ENCODE results near the gene IFI27.
"Not testable (repeated sequence)": the region's sequence is repeated elsewhere in the genome, so short reads cannot be mapped to it uniquely, and the experiment has no call there.

IFI27 gene

GRCh38 chr14:94110552-94111181 lies at the start of gene IFI27:
IFI27 (plus strand) TSS chr14:94110736.
- ATAC-seq, result no peak

- ATAC-seq, result no peak
Observed at GRCh38 chr14:94062344-94062940, 48.1 kb upstream of the IFI27 start.

- no peak for ATAC-seq
Observed at GRCh38 chr14:94066089-94066676, 44.4 kb upstream of the IFI27 start.

GRCh38 chr14:94072076-94072475 lies 38.5 kb upstream of the IFI27 start:
- not testable (repeated sequence) for ATAC-seq

- no peak for ATAC-seq
Observed at GRCh38 chr14:94074534-94074933, 36.0 kb upstream of the IFI27 start.

- ATAC-seq, result no peak
Observed at GRCh38 chr14:94075008-94075407, 35.5 kb upstream of the IFI27 start.

GRCh38 chr14:94077111-94077821 lies 33.3 kb upstream of the IFI27 start:
- no peak for ATAC-seq

- ATAC-seq, result no peak
Observed at GRCh38 chr14:94077823-94078222, 32.7 kb upstream of the IFI27 start.

- ATAC-seq, result no peak
Observed at GRCh38 chr14:94079891-94080620, 30.5 kb upstream of the IFI27 start.

- ATAC-seq, result peak; percentile 98 to 99
Observed at GRCh38 chr14:94080621-94081385, 29.7 kb upstream of the IFI27 start, which contains the start of the genes DDX24 and IFI27L1. DDX24 (minus strand) TSS chr14:94081202; CDS start chr14:94079742, 1,460 bp downstream. IFI27L1 (plus strand) TSS chr14:94081310; CDS start chr14:94096938, 15,628 bp downstream.

GRCh38 chr14:94081386-94081820 lies 29.1 kb upstream of the IFI27 start:
- ATAC-seq, result peak; percentile 22 to 29

- no peak for ATAC-seq
Observed at GRCh38 chr14:94087891-94088290, 22.6 kb upstream of the IFI27 start.

- no peak for ATAC-seq
Observed at GRCh38 chr14:94088516-94088915, 22.0 kb upstream of the IFI27 start.

GRCh38 chr14:94089479-94089878 lies 21.1 kb upstream of the IFI27 start:
- ATAC-seq, result no peak

- ATAC-seq, result no peak
Observed at GRCh38 chr14:94093418-94093817, 17.1 kb upstream of the IFI27 start.

GRCh38 chr14:94097091-94097490 lies 13.4 kb upstream of the IFI27 start:
- no peak for ATAC-seq

GRCh38 chr14:94098326-94098992 lies 12.1 kb upstream of the IFI27 start:
- no peak for ATAC-seq

- no peak for ATAC-seq
Observed at GRCh38 chr14:94099006-94099405, 11.5 kb upstream of the IFI27 start.

GRCh38 chr14:94100847-94101246 lies 9.7 kb upstream of the IFI27 start:
- ATAC-seq, result no peak

- ATAC-seq, result no peak
Observed at GRCh38 chr14:94101748-94102147, 8.8 kb upstream of the IFI27 start.

- no peak for ATAC-seq
Observed at GRCh38 chr14:94102768-94103482, 7.6 kb upstream of the IFI27 start.
